KG1 (cell line): ENCODE results near the gene NXN.
"Not testable (repeated sequence)": the region's sequence is repeated elsewhere in the genome, so short reads cannot be mapped to it uniquely, and the experiment has no call there.

Experiments used
- DNase-seq: peaks from one replicate; lab custom pipeline; 2025; lab: John Stamatoyannopoulos, UW

Gene NXN

GRCh38 chr17:887551-888209, 91.9 kb downstream of the NXN start:
- DNase-seq = no peak

DNA sequence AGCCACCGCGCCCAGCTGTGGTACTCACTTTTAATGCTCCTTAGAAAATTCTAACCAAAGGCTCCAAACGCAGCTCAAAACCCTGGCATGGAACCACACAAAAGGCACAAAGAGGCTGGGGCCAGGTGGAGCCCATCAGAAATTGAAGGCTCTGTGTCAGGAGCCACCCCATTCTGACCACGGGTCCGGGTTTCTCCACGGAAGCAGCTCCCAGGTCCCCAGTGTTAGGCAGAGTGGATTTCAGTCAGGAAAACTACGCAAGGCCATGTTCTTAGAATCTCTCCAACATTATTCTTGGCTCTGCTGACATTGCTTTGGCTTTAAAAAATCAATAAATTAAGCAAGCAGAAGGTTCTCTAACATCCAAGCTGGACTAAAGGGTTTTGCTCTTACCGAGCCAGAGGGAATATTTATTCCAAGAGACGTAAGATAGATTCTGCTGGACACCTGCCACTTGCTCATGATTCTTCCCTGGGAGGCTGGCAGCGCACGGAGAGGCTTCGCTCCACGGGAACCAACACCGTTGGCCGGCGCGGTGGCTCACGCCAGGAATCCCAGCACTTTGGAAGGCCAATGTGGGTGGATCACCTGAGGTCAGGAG, 93.5 kb downstream of the NXN start:
- no peak for DNase-seq

DNA sequence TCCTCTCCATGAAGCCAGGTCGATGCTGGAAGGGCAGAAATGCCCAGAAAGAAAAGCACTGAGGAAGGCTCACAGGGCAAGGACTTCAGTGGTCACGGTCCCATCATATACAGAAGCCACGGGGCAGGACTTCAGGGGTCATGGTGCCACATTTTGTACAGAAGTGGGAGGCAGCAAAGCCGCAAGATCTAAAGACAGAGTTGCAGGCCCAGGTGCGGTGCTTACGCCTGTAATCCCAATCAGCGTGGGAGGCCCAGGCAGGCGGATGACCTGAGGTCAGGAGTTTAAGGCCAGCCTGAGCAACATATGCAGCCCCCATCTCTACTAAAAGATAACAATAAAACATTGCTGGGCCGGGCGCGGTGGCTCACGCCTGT, 96.0 kb downstream of the NXN start:
- no peak for DNase-seq

DNA sequence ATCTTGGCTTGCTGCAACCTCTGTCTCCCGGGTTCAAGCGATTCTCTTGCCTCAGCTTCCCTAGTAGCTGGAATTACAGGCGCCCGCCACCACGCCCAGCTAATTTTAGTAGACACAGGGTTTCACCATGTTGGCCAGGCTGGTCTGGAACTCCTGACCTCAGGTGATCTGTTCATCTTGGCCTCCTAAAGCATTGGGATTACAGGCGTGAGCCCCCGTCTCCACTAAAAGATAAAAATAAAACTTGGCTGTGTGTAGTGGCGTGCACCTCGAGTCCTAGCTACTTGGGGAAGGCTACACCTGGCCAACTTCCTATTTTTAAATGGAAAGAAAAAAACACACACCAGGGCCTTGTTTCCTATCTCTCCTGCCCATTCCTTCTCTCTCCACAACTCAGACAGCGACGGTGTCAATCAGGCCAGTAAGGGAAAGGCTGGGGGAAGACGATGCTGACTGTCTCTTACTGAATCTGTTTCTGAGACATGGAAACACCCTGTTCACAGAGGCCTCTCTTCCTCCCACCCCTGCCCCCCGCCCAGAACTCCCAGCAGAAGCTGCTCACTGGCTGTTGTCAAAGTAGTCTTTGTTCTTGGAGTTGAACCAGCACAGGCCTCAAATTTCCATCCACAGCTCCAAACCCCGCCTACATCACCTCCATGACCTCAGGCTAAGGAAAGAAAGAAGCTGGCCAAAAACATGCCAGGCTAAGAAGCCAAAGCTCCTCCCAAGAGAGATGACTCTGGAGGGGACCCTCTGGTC, 96.6 kb downstream of the NXN start:
- DNase-seq = no peak

DNA sequence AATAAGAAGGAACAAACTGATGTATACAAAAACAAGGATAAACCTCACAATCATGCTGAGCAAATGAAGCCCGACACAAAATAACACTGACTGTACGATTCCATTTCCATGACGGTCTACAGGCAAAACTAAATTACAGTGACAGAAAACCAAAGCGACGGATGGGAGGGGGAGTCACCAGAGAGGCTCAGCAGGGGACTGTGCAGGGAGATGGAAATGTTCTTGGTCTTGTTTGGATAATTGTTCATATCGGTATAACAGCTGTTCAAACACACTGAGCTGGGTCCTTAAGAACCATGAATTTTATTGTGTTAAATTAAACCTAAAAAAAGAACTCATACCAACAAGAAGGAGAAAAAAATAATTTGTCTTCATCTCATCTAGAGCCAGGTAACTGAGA, 97.8 kb downstream of the NXN start:
- DNase-seq = no peak

DNA sequence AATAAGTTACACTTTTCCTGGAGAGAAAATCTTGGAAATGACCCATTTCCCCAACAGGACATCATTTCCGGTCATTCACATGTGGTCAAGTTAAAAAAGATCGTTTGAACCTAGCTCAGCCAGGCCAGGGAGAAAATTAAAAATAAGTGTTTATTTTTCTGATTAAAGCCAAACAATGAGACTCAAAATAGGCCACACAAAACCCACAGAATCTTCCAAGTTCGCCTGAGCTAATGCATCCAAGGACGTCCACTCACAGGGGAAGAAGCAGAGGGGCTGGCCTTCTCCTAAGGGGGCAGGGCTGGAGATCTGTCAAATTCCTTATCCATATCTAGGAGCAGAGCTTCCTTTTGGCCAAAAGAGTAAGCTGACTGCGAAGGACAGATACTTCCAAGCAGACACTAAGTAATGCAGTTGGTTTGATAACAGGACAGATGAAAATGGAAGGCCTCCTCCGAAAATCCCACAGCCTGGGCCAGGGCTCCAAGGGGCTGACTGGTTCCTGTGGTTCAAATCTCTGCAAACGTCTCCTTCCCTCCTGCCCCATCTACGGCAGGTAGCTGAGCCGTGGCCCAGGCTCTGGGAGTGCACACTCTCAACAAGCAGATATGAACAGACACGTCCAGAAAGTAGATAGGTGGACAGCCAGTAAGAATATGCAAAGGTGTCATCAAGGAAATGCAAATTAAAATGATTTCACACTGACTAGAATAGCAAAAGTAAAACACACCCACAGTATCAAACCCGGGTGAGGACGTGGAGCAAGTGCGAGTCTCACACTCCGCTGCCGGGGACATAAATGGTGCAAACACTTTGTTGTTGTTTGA, 98.9 kb downstream of the NXN start:
- DNase-seq = no peak

DNA sequence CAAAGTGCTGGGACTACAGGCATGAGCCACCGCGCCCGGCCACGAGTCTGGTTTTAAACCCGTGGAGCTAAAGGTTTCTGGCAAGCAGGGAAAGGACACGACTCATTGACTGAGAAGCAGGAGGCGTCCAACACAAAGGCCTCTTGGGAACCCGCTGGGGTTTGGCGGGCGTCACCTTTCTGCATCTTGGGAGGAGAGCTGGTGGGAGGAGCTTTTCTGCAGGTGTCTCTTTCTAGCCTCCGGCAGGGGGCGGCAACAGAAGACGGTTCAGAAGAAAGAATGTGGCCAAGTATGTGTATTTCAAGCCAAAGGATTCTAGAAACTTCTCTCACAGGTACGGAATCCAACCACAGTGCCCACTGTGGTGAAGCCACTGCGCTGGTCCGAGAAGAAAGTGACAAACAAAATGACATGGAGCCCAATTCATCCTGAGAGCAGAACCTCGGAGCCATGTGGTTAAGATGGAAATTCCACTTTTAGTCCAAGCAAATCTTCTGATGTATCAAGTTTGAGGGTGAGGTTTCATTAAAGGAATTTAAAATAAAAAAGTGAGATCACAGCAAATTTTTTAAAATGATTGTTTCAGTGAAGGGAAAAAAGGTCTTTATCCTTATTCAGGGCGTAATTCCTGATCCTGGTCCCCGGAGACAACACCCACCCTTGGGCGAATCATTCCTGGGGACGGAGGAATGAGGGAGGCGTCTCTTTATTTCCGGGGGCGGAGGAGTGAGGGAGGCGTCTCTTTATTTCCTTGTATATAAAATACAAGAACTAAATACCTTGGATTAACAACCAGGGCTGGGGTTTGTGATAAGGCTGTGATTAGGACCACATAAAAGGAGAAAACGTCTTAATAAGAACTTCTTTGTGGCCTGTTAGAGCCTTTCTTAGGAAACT, 99.8 kb downstream of the NXN start:
- no peak for DNase-seq

DNA sequence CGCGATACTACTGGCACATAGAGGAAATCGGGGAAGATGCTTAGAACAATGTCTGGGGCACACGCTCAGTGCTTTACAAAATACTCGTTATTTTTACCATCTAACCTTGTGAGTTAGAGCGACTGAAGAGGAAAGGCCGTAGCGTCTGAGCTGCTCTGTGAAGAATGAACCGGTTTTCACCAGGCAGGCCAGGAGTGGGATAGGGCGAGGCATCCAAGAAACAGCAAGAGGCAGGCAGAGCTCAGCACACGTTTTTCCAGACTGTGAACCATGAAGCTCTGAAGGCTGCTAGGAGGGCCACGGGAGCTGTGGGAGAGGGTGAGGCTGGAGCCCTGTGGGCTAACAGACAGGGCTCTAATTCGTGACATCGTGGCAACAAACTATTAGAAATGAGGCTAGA, 101.9 kb downstream of the NXN start:
- DNase-seq = no peak

GRCh38 chr17:876272-876671, 103.3 kb downstream of the NXN start:
- DNase-seq = peak; percentile 21

GRCh38 chr17:874590-874989, 105.0 kb downstream of the NXN start:
- DNase-seq = not testable (repeated sequence)

- DNase-seq = no peak
These were observed 106.7 kb downstream of the NXN start for GRCh38 chr17:872855-873254.

- DNase-seq = no peak
These were observed 107.6 kb downstream of the NXN start for GRCh38 chr17:871751-872519.

GRCh38 chr17:869567-870525, 109.7 kb downstream of the NXN start:
- DNase-seq = no peak

DNA sequence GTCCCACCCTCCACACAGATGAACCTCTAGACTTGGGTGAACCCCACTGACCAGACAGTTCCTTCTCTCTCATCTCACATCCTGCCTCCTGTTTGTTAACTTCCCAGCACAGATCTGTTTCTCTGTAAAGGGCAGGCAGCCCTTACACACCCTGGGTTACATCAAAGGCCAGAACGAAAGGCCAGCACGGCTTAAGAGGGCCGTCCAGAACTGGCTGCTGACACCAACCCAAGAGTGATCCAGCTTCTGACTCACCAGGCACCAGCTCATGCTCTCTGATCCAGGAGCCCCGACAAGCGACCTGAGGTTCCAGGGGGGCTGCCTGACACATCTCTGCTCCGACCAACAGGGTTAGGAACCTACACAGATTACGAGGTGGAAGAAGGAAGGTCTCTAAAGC, 110.5 kb downstream of the NXN start:
- DNase-seq = no peak

GRCh38 chr17:867896-868489, 111.6 kb downstream of the NXN start:
- DNase-seq = no peak

DNA sequence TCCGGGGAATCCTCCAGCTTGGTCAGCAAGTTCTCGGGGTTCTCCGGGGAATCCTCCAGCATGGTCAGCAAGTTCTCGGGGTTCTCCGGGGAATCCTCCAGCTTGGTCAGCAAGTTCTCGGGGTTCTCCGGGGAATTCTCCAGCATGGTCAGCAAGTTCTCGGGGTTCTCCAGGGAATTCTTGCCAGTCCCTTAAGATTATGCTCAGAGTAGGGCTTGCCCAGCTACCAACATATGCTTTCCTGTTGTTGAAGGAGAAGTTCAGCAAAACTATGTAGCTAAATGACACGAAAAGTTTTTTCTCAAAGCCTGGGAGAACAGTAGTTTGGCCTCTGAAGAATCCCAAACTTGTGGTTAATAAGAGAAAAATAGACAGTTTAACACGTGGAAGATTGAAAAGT, 112.3 kb downstream of the NXN start:
- not testable (repeated sequence) for DNase-seq

DNA sequence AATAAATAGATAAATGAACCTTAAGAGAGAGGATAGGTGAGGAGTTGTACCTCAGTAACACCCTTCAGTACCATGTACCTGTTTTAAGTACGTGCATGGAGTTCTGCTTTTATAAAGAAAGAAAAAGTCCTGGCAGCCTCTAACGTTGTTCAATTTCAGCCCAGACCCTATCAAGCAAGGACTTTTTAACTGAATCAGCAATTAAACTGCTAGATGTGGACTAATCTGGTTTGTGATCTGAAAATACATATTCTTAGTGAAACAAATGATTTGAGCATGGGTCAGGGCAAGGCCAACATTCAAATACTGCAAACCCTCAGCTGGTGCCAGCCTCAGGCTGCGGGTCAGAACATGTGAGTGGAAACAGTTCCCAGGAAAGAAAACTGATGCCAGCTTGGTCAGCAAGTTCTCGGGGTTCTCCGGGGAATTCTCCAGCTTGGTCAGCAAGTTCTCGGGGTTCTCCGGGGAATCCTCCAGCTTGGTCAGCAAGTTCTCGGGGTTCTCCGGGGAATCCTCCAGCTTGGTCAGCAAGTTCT, 112.9 kb downstream of the NXN start:
- DNase-seq = no peak

- DNase-seq = no peak
These were observed 115.3 kb downstream of the NXN start for GRCh38 chr17:864315-864714.

GRCh38 chr17:863880-864279, 115.7 kb downstream of the NXN start:
- DNase-seq = no peak
